Colon (tissue), 2 donors: ENCODE measurements around the gene B3GALNT2.

Experiments
- FAIRE-seq: peaks from 2 replicates; lab custom pipeline; 2012; peaks lifted over from hg19 to GRCh38; lab: Jason Lieb, UNC
- donor health status: control.
- donor health status: control.

The B3GALNT2 gene

GRCh38 chr1:235450886-235451483 lies 53.3 kb downstream of the B3GALNT2 start:
- no peak for FAIRE-seq

DNA sequence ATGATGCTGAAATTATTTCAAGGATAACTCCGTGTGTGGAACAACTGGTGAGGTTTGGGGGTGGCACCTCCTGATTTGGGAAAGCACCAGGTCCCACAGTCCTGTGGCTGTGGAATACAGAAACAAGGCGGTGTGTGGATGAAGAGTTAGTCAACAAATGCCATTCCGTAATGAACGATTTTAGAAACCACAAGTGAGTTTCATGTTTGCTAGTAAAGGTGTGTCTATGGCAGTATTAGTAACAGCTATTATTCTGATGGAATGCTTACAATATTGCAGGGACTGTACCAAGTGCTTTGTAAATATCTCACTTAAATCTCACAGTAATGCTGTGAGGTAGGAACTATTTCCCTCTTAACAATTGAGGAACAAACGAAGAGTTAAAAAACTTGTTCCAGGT lies 53.8 kb downstream of the B3GALNT2 start:
- FAIRE-seq, result no peak

DNA sequence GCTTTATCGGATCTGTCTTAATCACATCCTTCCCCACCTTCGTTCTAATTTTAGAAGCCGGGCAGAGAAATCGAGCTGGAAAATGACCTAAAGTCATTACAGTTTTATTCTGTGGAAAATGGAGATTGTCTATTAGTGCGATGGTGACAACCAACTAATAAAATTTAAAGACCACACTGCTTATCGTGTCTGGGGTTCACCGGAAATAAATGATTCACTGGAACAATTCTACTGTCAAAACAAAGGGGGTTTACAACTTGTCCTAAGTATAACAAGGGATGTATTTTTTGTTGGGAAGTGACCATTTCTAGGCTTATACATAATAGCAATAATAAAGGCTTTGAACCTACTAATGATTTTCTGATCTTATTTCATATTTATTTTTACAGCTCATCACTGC lies 55.6 kb downstream of the B3GALNT2 start:
- no peak for FAIRE-seq

DNA sequence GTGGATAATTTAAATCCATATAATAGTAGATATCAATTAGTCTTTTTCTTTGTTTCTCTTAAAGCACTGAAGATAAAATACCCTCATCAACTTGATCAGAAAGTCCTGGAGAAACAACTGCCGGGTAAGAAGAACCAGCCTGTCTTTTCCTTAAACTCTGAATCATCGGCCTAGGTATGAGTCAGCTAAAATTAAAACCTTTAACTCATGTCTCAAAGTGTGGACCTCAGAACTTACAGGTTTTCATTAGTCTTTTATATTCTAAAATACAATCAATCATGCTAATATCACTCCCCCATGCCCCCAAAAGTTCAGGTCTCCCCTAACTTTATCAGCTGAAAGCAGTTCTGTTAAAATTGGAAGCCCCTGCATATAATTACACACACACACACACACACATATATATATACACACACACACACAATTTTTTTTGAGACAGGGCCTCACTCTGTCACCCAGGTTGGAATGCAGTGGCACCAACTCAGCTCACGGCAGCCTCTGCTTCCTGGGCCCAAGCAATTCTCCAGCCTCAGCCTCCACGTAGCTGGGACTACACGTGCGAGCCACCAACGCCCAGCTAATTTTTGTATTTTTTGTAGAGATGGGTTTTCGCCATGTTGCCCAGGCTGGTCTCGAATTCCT lies 61.3 kb downstream of the B3GALNT2 start:
- FAIRE-seq, result no peak

DNA sequence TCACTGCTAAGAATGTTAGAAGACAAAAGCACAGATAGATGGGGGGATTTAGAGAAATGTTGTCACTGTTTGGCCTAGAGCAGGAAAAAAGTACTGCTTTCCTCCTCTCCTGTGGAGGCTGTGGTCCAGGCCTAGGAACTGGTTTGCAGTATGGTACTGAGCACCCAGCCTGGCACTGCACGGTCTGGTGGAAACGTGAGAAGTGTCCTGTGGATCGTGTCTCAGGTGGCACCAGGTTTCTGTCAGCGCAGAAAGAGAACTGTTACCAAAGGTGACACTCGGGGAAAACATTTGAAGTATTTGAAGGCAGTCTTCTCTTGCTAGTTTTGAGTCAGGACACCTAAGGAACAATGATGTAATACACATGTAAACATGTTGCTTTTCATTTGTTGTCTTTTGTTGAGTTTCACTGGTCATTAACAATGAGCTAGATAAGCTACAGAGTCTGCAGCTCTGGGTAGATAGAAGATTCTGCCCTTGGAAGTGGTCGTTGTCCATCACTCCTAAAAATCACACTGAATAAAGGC lies 63.0 kb downstream of the B3GALNT2 start:
- FAIRE-seq, result no peak

DNA sequence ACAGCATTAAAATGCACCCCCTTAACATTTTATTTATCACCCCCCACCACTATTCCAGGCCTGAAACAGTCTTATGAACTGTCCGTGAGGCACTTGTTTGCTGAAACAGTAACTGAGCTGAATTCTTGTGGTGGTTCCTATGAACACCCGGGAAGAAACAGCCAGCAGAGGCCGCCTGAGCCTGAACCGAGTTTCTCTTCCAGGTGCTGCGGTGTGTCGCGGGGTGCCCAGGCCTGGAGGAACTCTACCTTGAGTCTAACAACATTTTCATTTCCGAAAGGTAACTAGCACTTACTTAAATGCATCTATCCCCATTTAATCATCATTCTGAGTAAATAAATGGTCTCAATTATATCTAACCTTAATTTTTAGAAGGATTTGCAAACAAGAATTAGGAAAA lies 70.3 kb downstream of the B3GALNT2 start:
- FAIRE-seq, result no peak

- FAIRE-seq, result no peak
Observed at GRCh38 chr1:235430991-235431390, 73.3 kb downstream of the B3GALNT2 start.

GRCh38 chr1:235429143-235429542 lies 75.1 kb downstream of the B3GALNT2 start:
- no peak for FAIRE-seq

- no peak for FAIRE-seq
Observed at GRCh38 chr1:235427447-235427846, 76.8 kb downstream of the B3GALNT2 start.

- no peak for FAIRE-seq
Observed at GRCh38 chr1:235426680-235427079, 77.6 kb downstream of the B3GALNT2 start.

DNA sequence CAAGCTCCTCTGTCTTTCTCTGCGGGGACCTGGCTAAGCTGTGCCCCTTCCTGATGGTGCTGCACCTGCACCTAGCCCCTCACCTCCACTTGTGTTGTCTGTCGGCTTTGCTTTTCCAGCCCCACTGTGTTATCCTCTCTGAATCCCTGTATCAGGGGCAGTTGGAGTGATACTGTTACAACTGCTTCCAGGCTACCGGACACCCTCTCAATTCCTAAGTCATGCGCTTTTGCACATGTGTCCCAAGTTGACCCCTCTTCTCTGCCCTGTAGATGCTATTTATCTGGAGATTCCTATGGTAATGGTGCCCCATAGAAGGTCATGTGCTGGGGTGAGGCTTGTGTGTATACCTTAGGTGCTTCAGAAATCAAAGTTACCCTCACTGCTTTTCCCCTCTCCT lies 78.1 kb downstream of the B3GALNT2 start:
- no peak for FAIRE-seq

- FAIRE-seq, result no peak
Observed at GRCh38 chr1:235425357-235425756, 78.9 kb downstream of the B3GALNT2 start.

GRCh38 chr1:235424092-235424491 lies 80.2 kb downstream of the B3GALNT2 start:
- no peak for FAIRE-seq

GRCh38 chr1:235423214-235423652 lies 81.0 kb downstream of the B3GALNT2 start:
- FAIRE-seq, result no peak

DNA sequence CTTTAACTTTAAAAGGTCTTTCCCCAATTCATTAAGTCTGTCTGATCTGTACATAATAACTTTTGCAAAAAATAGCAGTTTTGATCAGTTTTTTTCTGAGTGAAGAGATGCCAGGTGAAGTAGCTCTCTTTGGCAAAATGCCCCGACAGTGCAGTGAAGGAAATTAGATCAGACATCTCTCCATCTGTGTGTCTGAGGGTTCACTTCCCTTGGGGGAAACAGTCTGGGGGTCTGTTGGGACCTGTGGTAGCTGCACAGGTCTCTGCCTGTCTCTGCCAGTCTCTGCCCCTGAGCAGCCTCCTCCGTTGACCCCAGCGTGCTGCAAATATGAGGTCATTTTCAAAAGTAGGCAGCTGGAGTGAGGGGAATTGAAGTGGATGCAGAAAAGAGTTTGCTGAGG lies 82.5 kb downstream of the B3GALNT2 start:
- no peak for FAIRE-seq

DNA sequence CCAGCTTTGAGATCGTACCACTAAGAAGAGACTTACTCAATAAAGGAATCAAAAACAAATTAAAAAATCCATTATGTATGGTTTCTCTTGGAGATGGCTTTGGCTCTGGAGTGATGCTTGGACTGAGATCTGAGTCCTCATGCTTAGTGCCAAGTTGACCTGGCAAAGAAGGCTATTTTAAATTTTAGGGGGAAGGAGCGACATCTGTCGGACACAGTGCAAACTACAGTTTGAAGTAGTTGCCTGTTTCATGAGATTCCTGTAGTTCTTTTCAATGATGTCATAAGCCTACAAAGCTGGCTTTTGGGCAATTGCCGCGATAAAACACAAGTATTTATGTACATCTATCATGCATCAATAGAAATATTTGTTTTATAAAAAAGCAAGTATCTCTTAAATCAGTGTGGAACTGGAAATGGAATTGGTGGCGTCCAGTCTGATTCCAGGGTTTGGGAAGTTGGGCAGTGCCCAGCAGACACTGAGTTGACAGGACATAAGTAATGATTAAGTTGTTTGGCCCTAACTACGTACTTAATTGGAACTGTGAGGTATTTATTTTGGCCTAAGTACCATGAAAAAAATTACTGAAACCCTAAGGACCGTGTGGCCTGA lies 87.1 kb downstream of the B3GALNT2 start:
- no peak for FAIRE-seq

- no peak for FAIRE-seq
Observed at GRCh38 chr1:235416662-235417049, 87.6 kb downstream of the B3GALNT2 start.

DNA sequence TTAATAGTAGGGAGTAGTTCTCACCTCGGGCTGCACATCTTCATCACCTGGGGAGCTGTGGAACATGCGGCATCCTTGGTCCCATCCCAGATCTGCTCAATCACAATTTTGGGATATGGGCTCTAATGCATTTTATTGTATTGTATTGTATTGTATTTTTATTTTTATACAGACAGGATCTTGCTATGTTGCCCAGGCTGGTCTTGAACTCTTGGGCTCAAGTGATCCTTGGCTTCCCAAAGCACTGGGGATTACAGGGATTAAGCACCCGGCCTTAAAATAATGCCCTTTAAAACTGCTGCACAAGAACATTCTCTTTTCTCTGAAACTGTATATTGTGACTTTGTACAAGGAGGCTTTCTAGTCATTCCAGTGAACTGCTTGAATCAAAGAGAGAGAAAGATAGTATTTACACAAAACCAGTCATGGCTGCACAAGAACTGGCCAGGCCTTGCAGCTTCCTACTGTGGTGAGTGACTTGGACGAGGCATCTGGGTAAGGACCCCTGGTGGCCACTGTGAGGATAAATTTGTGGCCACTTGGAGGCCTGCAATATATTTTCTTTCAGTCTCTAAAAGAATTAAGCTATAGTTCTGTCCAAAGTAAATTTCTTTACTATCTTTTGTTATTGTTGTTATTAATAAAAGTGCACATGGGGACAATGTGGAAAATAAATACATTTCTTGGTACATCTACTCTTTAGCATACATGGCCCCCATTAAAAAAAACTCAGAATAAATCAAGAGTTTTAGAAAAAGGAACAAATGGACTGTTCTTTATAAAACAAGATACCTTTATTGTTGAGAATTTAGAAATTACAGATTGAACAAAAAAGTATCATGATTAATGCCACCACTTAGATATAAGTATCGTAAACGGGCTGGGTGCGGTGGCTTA lies 89.0 kb downstream of the B3GALNT2 start:
- FAIRE-seq, result no peak

GRCh38 chr1:235411489-235412486 lies 92.5 kb downstream of the B3GALNT2 start:
- no peak for FAIRE-seq

GRCh38 chr1:235410467-235410866 lies 93.8 kb downstream of the B3GALNT2 start:
- no peak for FAIRE-seq
